HG02885 (cell line): ENCODE data around the gene PIEZO1.
"Not testable (repeated sequence)": the region's sequence is repeated elsewhere in the genome, so short reads cannot be mapped to it uniquely, and the experiment has no call there.

ENCODE experiments used
- ATAC-seq: cut with Tn5 transposase; IDR thresholded peaks from one replicate; pipeline ENCODE4 v1.9.1; 2021; ENCODE audit warnings: mild to moderate bottlenecking; ENCODE audit not compliant: unreplicated experiment, poor library complexity

The PIEZO1 gene

GRCh38 chr16:88681084-88681680 is 103.8 kb downstream of the PIEZO1 start:
- no peak for ATAC-seq

- ATAC-seq = no peak
These were observed 104.4 kb downstream of the PIEZO1 start for GRCh38 chr16:88680554-88681083.

- ATAC-seq = no peak
These were observed 106.6 kb downstream of the PIEZO1 start for GRCh38 chr16:88678224-88678979.

DNA sequence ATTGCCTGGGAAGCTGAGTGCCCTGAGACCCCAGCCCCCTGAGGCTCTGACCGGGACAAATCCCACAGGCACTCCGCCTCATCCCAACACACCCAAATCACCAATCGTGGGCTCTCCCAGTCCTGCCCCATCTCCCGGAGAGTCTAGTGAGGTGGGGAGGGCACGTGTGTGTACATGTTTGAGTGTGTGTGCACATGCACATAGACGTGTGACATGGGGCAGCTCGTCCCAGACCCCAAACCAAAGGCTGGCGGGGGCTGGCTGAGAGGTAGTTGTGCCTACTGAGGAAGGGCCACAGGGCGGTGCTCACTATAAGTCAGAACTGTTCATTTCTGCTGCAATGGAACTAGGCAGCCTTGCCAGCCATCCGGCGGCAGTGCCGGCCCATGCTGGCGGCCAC is 107.3 kb downstream of the PIEZO1 start:
- ATAC-seq = no peak

- ATAC-seq = no peak
These were observed 108.3 kb downstream of the PIEZO1 start for GRCh38 chr16:88676502-88677242.

- peak; percentile 58 for ATAC-seq
These were observed 111.2 kb downstream of the PIEZO1 start for GRCh38 chr16:88673716-88674379.

DNA sequence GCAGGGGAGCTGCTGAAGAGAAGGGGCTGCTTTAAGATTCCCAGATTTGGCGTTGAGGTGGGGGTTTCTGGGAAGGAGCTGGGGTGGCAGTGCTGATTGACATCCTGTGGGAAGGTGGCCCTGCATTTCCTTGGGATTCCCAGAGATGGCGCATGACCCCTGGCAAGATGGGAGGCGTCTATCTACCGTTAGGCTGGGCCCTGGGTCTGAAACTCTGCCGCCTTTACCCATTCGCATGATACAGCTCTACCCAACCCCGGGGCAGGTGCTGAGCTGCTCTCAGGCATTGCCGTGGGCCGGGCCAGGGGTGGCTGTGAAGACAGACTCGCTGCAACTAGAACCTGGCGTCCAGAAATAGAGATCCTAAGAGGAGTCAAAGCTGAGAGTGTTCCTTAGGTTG is 112.2 kb downstream of the PIEZO1 start:
- no peak for ATAC-seq

DNA sequence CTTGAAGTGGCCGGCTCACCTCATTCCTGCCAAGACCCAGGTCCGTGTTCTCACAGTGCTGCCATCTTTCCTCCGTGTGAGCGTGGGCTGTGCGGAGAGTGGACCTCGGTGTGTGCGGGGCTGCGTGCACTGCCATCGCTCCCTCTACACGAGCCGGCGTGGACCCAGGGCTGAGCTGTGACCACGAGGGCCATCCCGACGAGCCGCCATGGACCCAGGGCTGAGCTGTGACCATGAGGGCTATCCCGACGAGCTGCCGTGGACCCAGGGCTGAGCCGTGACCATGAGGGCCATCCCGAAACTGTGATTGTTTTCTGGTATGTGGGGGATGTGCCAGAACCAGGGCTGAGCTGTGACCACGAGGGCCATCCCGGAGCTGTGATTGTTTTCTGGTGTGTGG is 113.2 kb downstream of the PIEZO1 start:
- no peak for ATAC-seq

GRCh38 chr16:88669980-88670379 is 115.0 kb downstream of the PIEZO1 start:
- ATAC-seq = no peak

DNA sequence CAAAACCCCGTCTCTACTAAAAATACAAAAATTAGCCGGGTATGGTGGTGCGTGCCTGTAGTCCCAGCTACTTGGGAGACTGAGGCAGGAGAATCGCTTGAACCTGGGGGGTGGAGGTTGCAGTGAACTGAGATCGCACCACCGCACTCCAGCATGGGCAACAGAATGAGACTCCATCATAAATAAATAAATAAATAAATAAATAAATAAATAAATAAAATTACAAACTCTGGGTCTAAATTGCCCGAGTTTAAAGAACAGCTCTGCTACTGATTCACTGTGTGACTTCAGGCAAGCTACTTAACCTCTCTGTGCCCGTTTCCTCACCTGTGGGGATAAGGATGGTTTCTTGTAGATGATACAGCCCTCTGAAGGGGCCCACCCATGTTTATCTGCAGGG is 115.5 kb downstream of the PIEZO1 start:
- ATAC-seq = not testable (repeated sequence)

- no peak for ATAC-seq
These were observed 117.6 kb downstream of the PIEZO1 start for GRCh38 chr16:88667461-88667860.

DNA sequence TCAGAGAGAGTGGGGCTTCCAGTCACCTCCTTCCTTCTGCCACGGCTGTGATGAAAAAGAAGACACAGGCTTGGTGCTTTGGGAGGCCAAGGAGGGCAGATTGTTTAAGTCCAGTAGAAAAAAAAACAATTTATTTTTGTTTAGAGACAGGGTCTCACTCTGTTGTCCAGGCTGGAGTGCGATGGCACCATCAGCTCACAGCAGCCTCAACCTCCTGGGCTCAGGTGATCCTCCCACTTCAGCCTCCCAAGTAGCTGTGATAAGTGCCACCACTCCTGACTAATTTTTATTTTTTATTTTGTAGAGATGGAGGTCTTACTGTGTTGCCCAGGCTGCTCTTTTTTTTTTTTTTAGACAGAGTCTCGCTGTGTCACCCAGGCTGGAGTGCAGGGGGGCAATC is 119.5 kb downstream of the PIEZO1 start:
- no peak for ATAC-seq
